Testis (tissue), 2 donors: ENCODE measurements around the gene RIPK3.

Experiments used
- POLR2A ChIP-seq: fragments of 450-650 bp; IDR thresholded peaks from one replicate; pipeline ENCODE4 v1.6.1; 2017; ENCODE audit warnings: antibody characterized with exemption, mild to moderate bottlenecking, moderate library complexity
- TF ChIP-seq, protein P1 (sequence below), 3 experiments: fragments of 450-650 bp in 2 of 3; fragments of 200-600 bp in 1 of 3; sonication (generic) in 1 of 3; IDR thresholded peaks; one replicate each; pipeline ENCODE4 v1.5.1; 2016 to 2019; ENCODE audit warnings: antibody characterized with exemption in 3 of 3, mild to moderate bottlenecking in 2 of 3, moderate library complexity in 1 of 3

DNA sequence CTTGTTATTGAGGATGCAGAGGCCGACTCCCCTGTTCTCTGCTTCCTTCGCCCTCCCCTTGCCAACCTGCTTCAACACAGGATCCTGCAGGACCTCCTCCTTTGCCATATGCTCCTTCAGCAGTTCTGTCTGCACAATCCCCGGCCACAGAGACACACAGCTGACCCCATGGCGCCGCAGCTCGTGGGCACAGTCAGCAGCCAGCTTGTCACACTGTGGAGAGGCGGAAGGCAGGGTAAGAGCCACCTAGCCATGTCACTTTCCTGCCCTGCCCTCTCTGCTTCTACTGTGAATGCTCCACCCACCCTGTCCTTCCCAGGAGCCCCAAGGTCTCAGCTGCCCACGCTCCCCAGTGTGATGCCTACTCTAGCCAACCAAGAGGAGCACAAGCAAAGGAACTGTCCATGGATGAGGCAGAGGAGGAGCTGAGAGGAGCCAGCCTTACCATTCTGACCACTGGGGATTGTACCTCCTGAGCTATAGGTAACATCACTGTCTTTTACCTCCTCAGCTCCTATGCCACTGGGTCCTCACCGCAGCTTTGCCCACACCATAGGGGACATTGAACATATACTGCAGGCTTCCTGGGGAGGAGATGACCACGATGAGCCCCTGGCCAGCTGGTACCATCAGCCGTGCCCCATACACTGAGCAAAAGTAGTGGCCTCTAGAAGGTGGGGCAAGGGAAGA lies 47.5 kb downstream of the RIPK3 start:
- TF ChIP-seq, protein P1, sequence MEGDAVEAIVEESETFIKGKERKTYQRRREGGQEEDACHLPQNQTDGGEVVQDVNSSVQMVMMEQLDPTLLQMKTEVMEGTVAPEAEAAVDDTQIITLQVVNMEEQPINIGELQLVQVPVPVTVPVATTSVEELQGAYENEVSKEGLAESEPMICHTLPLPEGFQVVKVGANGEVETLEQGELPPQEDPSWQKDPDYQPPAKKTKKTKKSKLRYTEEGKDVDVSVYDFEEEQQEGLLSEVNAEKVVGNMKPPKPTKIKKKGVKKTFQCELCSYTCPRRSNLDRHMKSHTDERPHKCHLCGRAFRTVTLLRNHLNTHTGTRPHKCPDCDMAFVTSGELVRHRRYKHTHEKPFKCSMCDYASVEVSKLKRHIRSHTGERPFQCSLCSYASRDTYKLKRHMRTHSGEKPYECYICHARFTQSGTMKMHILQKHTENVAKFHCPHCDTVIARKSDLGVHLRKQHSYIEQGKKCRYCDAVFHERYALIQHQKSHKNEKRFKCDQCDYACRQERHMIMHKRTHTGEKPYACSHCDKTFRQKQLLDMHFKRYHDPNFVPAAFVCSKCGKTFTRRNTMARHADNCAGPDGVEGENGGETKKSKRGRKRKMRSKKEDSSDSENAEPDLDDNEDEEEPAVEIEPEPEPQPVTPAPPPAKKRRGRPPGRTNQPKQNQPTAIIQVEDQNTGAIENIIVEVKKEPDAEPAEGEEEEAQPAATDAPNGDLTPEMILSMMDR (IDR thresholded peaks at IDR 0.05) = no peak
- no peak for TF ChIP-seq POLR2A
